ENCODE measurements around the gene SEC22B.
"Not testable (repeated sequence)": the region's sequence is repeated elsewhere in the genome, so short reads cannot be mapped to it uniquely, and the experiment has no call there.

DNA sequence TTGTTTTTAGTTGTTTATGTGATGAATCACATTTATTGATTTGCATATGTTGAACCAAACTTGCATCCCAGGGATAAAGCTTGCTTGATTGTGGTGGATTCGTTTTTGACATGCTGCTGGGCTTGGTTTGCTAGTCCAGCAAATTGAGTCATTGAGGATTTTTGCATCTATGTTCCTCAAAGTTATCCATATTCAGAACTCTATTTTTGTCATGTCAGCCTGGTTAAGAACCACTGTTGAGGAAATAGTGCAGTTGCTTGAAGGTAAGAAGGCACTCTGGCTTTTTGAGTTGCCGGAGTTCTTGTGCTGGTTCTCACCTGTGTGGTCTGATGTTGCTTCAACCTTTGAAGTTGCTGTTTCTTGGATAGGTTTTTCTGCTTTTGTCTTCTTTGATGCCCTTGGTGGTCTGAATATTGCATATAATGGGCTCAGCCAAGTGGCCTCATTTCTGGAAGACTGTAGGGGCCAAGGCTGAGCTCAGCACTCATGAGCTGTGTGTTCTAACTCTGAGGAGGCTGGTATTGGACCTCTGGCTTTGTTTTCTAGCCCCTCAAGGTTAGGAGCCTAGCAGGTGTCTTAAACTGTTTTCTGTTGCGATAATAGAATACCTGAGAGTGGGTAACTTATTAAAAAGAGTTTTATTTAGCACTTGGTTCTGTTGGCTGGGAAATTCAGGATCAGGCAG is 26.0 kb downstream of the SEC22B start:
- TF ChIP-seq ZFP30 (CRISPR knock-in tag; IDR thresholded peaks at IDR 0.05); PPARA (CRISPR knock-in tag; IDR thresholded peaks at IDR 0.05; ENCODE audit: borderline replicate concordance); BACH2 (CRISPR knock-in tag; IDR thresholded peaks at IDR 0.05; ENCODE audit: borderline replicate concordance); ISL1 (CRISPR knock-in tag; IDR thresholded peaks at IDR 0.05); SNAI2 (CRISPR knock-in tag; IDR thresholded peaks at IDR 0.05); ZNF8 (CRISPR knock-in tag; IDR thresholded peaks at IDR 0.05): not testable (repeated sequence)
- TF ChIP-seq, protein P1, sequence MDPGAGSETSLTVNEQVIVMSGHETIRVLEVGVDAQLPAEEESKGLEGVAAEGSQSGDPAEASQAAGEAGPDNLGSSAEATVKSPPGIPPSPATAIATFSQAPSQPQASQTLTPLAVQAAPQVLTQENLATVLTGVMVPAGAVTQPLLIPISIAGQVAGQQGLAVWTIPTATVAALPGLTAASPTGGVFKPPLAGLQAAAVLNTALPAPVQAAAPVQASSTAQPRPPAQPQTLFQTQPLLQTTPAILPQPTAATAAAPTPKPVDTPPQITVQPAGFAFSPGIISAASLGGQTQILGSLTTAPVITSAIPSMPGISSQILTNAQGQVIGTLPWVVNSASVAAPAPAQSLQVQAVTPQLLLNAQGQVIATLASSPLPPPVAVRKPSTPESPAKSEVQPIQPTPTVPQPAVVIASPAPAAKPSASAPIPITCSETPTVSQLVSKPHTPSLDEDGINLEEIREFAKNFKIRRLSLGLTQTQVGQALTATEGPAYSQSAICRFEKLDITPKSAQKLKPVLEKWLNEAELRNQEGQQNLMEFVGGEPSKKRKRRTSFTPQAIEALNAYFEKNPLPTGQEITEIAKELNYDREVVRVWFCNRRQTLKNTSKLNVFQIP (CRISPR knock-in tag; IDR thresholded peaks at IDR 0.05; ENCODE audit: borderline replicate concordance, low read depth), result not testable (repeated sequence)
- TF ChIP-seq, protein P2, sequence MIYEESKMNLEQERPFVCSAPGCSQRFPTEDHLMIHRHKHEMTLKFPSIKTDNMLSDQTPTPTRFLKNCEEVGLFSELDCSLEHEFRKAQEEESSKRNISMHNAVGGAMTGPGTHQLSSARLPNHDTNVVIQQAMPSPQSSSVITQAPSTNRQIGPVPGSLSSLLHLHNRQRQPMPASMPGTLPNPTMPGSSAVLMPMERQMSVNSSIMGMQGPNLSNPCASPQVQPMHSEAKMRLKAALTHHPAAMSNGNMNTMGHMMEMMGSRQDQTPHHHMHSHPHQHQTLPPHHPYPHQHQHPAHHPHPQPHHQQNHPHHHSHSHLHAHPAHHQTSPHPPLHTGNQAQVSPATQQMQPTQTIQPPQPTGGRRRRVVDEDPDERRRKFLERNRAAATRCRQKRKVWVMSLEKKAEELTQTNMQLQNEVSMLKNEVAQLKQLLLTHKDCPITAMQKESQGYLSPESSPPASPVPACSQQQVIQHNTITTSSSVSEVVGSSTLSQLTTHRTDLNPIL (CRISPR knock-in tag; IDR thresholded peaks at IDR 0.05; ENCODE audit: low read depth), result not testable (repeated sequence)

Measured in SK-N-SH treated with all-trans-retinoic acid at 6 μM for 48 hours (cell line).